ENCODE measurements around the gene PLA2G4C.
"Not testable (repeated sequence)": the region's sequence is repeated elsewhere in the genome, so short reads cannot be mapped to it uniquely, and the experiment has no call there.

Gene PLA2G4C

DNA sequence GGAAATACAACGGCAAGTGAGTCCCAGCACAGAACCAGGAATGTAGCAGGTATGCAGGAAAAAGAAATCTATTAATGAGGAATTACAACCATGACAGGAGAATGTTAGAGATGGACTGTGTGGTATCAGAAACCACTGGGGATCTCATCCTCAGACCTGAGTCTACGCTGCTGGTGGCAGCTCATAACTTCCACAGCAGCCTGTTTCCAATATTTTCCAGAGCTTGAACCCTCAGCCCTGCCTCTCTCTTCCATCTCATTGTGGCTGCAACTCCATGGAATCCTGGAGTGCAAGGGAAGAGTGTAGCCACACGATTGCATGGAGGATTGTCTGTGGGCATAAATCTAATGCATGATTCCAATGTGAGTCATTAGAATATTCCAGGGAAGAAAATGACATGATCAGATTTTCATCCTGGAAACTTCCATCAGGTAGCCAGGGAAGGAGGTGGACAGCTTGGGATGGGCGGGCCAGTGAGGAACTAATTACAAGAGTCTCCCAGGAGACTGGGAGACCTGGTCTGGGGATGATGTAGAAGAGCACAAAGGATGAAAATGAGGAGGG is 14.9 kb downstream of the PLA2G4C start:
- H3K4me3 ChIP-seq (ENCODE audit: low read length) = no peak overlapping the region
- no peaks in the 10 kb centered on the region for H4K20me1 ChIP-seq (ENCODE audit: insufficient read depth, low read length)
- no peaks in the 10 kb centered on the region for H3K36me3 ChIP-seq (replicated peaks; ENCODE audit: insufficient read depth, low read length)
- H3K27ac ChIP-seq (ENCODE audit: low read length) = no peak overlapping the region
- H3K27me3 ChIP-seq (replicated peaks; ENCODE audit: insufficient read depth, low read length) = peaks cover 14% of the 10 kb centered on the region; the same call in 1 of the 2 replicates
- H3K79me2 ChIP-seq (ENCODE audit: low read length) = no peaks in the 10 kb centered on the region
- H3K9me2 ChIP-seq (replicated peaks; ENCODE audit: insufficient read depth, low read length) = no peaks in the 10 kb centered on the region
- no peak for DNase-seq
- no peaks in the 10 kb centered on the region for H3F3A ChIP-seq (ENCODE audit: insufficient read depth, low read length)
- H3K4me2 ChIP-seq (ENCODE audit: low read depth, low read length) = no peak overlapping the region
- no peak overlapping the region for H2AFZ ChIP-seq (ENCODE audit: low read length)
- TF ChIP-seq, protein P1, sequence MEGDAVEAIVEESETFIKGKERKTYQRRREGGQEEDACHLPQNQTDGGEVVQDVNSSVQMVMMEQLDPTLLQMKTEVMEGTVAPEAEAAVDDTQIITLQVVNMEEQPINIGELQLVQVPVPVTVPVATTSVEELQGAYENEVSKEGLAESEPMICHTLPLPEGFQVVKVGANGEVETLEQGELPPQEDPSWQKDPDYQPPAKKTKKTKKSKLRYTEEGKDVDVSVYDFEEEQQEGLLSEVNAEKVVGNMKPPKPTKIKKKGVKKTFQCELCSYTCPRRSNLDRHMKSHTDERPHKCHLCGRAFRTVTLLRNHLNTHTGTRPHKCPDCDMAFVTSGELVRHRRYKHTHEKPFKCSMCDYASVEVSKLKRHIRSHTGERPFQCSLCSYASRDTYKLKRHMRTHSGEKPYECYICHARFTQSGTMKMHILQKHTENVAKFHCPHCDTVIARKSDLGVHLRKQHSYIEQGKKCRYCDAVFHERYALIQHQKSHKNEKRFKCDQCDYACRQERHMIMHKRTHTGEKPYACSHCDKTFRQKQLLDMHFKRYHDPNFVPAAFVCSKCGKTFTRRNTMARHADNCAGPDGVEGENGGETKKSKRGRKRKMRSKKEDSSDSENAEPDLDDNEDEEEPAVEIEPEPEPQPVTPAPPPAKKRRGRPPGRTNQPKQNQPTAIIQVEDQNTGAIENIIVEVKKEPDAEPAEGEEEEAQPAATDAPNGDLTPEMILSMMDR (IDR thresholded peaks at IDR 0.05; ENCODE audit: low read length) = no peak
- no peak for TF ChIP-seq EZH2 (optimal IDR thresholded peaks at IDR 0.05; ENCODE audit: low read depth, low read length)
- no peak for TF ChIP-seq EZH2phosphoT487 (IDR thresholded peaks at IDR 0.05; ENCODE audit: low read length)
- no peaks in the 10 kb centered on the region for H3K4me1 ChIP-seq (ENCODE audit: low read length)
- no peaks in the 10 kb centered on the region for H3K9me3 ChIP-seq (replicated peaks; ENCODE audit: insufficient read depth, low read length)
- H3K9ac ChIP-seq (ENCODE audit: low read length) = no peak overlapping the region

DNA sequence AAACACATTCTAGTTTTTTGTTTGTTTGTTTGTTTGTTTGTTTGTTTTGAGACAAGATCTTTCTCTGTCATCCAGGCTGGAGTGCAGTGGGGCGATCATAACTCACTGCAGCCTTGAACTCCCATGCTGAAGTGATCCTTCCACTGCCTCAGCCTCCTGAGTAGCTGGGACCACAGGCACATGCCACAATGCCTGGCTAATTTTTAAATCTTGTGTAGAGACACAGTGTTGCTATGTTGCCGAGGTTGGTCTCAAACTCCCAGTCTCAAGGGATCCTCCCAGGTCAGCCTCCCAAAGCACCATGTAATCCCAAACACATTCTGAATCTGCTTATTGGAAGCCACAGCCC is 15.8 kb downstream of the PLA2G4C start:
- Histone ChIP-seq H3K4me1 (ENCODE audit: low read length) (no peaks in the 10 kb centered on the region), H3K4me3 (ENCODE audit: low read length) (no peak overlapping the region), H3F3A (ENCODE audit: insufficient read depth, low read length) (no peaks in the 10 kb centered on the region), H3K79me2 (ENCODE audit: low read length) (no peaks in the 10 kb centered on the region), H3K27me3 (replicated peaks; ENCODE audit: insufficient read depth, low read length) (peaks cover 17% of the 10 kb centered on the region), H3K9ac (ENCODE audit: low read length) (no peak overlapping the region), H3K4me2 (ENCODE audit: low read depth, low read length) (no peak overlapping the region), H3K9me3 (replicated peaks; ENCODE audit: insufficient read depth, low read length) (no peaks in the 10 kb centered on the region), H2AFZ (ENCODE audit: low read length) (no peak overlapping the region), H3K9me2 (replicated peaks; ENCODE audit: insufficient read depth, low read length) (no peaks in the 10 kb centered on the region), H4K20me1 (ENCODE audit: insufficient read depth, low read length) (no peaks in the 10 kb centered on the region), H3K36me3 (replicated peaks; ENCODE audit: insufficient read depth, low read length) (no peaks in the 10 kb centered on the region), H3K27ac (ENCODE audit: low read length) (no peak overlapping the region)
- no peak for DNase-seq
- TF ChIP-seq EZH2phosphoT487 (IDR thresholded peaks at IDR 0.05; ENCODE audit: low read length) (no peak), EZH2 (optimal IDR thresholded peaks at IDR 0.05; ENCODE audit: low read depth, low read length) (no peak)
- TF ChIP-seq, protein P1 (IDR thresholded peaks at IDR 0.05; ENCODE audit: low read length) = no peak

DNA sequence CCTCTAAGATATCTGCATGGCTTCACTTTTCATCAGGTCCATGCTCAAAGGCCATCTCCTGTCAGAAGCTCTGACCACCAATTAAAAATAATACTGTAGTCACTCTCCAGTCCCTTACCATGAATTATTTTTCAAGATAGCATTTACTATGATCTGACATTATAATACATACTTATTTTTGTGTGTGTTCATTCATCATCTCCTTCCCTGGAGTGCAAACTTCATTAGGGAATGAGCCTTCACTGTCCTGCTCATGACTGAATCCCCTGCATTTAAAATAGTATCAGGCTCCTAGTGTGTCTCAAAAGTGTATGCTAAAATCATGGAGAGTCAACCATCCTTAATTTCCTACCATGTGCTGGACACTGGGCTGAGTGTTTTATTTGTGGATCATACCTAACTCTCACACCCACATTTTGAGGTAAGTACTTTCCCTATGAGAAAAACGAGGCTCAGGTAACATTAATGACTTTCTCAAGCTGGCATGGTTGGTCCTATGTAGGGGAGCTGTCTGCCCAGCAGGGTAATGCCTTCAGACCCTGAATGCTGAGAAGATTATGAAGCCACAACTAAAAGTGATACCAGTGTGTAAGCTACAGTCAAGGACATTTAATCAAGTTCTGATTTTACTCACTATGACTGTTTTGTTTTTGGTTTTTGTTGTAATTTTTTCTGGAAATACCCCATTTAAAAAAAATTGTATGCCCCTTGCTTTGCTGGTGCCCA is 16.3 kb downstream of the PLA2G4C start:
- Histone ChIP-seq H3K27me3 (replicated peaks; ENCODE audit: insufficient read depth, low read length) (peaks cover 21% of the 10 kb centered on the region), H3F3A (ENCODE audit: insufficient read depth, low read length) (no peaks in the 10 kb centered on the region)

DNA sequence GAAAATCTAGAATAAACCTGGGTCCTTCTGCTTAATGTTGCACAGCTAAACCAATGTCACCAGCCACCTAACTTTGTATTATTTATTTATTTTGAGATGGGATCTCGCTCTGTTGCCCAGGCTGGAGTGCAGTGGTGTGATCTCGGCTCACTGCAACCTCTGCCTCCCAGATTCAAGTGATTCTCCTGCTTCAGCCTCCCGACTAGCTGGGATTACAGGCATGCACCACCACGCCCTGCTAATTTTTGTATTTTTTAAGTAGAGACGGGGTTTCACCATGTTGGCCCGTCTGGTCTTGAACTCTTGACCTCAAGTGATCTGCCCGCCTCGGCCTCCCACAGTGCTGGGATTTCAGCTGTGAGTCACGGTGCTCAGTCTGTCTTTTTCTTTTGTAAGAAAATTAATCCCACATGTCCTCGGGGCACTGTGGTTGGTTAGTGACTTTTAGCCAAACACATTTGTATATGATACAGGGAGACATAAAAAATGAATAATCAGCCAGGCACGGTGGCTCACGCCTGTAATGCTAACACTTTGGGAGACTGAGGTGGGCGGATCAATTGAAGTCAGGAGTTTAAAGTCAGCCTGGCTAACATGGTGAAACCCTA is 19.4 kb downstream of the PLA2G4C start:
- not testable (repeated sequence) for H4K20me1 ChIP-seq (ENCODE audit: insufficient read depth, low read length); H3K9me2 ChIP-seq (replicated peaks; ENCODE audit: insufficient read depth, low read length); H3K9ac ChIP-seq (ENCODE audit: low read length); H3F3A ChIP-seq (ENCODE audit: insufficient read depth, low read length); H3K4me1 ChIP-seq (ENCODE audit: low read length); H3K36me3 ChIP-seq (replicated peaks; ENCODE audit: insufficient read depth, low read length); H2AFZ ChIP-seq (ENCODE audit: low read length); H3K79me2 ChIP-seq (ENCODE audit: low read length); H3K4me3 ChIP-seq (ENCODE audit: low read length); DNase-seq; H3K4me2 ChIP-seq (ENCODE audit: low read depth, low read length); H3K27ac ChIP-seq (ENCODE audit: low read length); H3K9me3 ChIP-seq (replicated peaks; ENCODE audit: insufficient read depth, low read length)
- peaks cover 25% of the 10 kb centered on the region for H3K27me3 ChIP-seq (replicated peaks; ENCODE audit: insufficient read depth, low read length)

More for the DNA sequence above, 16.3 kb downstream of the PLA2G4C start:
- no peaks in the 10 kb centered on the region for H3K9me2 ChIP-seq (replicated peaks; ENCODE audit: insufficient read depth, low read length)
- no peaks in the 10 kb centered on the region for H3K79me2 ChIP-seq (ENCODE audit: low read length)
- no peak overlapping the region for H3K27ac ChIP-seq (ENCODE audit: low read length)
- H3K4me2 ChIP-seq (ENCODE audit: low read depth, low read length) = no peak overlapping the region
- H3K4me1 ChIP-seq (ENCODE audit: low read length) = no peaks in the 10 kb centered on the region
- H4K20me1 ChIP-seq (ENCODE audit: insufficient read depth, low read length) = no peaks in the 10 kb centered on the region
- H3K9ac ChIP-seq (ENCODE audit: low read length) = no peak overlapping the region
- DNase-seq = no peak
- no peaks in the 10 kb centered on the region for H3K36me3 ChIP-seq (replicated peaks; ENCODE audit: insufficient read depth, low read length)
- no peak overlapping the region for H3K4me3 ChIP-seq (ENCODE audit: low read length)
- TF ChIP-seq, protein P1 (IDR thresholded peaks at IDR 0.05; ENCODE audit: low read length) = no peak
- TF ChIP-seq EZH2 (optimal IDR thresholded peaks at IDR 0.05; ENCODE audit: low read depth, low read length) (no peak), EZH2phosphoT487 (IDR thresholded peaks at IDR 0.05; ENCODE audit: low read length) (no peak)
- H2AFZ ChIP-seq (ENCODE audit: low read length) = no peak overlapping the region
- no peaks in the 10 kb centered on the region for H3K9me3 ChIP-seq (replicated peaks; ENCODE audit: insufficient read depth, low read length)

All from MM.1S (cell line).